Thyroid gland (tissue), 4 donors: ENCODE measurements around the gene KRTAP5-6.

Experiments used
- POLR2A ChIP-seq, 2 donors: fragments of 450-650 bp; IDR thresholded peaks; one replicate each; pipeline ENCODE4 v1.6.1; 2017; ENCODE audit warnings: antibody characterized with exemption in 2 of 2, mild to moderate bottlenecking in 2 of 2, moderate library complexity in 1 of 2
- TF ChIP-seq, protein P1 (sequence below), 6 experiments: fragments of 200-600 bp in 3 of 6; fragments of 450-650 bp in 3 of 6; sonication (generic) in 3 of 6; IDR thresholded peaks; one replicate each; pipeline ENCODE4 v1.5.1; 2016 to 2019; ENCODE audit warnings: antibody characterized with exemption in 6 of 6, mild to moderate bottlenecking in 2 of 6, inconsistent platforms in 1 of 6, moderate library complexity in 1 of 6

GRCh38 chr11:1744891-1745700, 48.1 kb downstream of the KRTAP5-6 start:
- TF ChIP-seq, protein P1, sequence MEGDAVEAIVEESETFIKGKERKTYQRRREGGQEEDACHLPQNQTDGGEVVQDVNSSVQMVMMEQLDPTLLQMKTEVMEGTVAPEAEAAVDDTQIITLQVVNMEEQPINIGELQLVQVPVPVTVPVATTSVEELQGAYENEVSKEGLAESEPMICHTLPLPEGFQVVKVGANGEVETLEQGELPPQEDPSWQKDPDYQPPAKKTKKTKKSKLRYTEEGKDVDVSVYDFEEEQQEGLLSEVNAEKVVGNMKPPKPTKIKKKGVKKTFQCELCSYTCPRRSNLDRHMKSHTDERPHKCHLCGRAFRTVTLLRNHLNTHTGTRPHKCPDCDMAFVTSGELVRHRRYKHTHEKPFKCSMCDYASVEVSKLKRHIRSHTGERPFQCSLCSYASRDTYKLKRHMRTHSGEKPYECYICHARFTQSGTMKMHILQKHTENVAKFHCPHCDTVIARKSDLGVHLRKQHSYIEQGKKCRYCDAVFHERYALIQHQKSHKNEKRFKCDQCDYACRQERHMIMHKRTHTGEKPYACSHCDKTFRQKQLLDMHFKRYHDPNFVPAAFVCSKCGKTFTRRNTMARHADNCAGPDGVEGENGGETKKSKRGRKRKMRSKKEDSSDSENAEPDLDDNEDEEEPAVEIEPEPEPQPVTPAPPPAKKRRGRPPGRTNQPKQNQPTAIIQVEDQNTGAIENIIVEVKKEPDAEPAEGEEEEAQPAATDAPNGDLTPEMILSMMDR (IDR thresholded peaks at IDR 0.05), result no peak
- no peak for TF ChIP-seq POLR2A (IDR thresholded peaks at IDR 0.05)
